Stimulated activated CD4-positive, alpha-beta T cell treated with anti-CD3 and anti-CD28 coated beads, TNF-alpha, amount 100 ng/mL, for 4 hours (primary cell): ENCODE measurements around the gene H3-3A.

Experiments used
- DNase-seq, 3 experiments: peaks; one replicate each; pipeline ENCODE4 v3.0.0-alpha.2; 2020; ENCODE audit warnings: low read depth in 3 of 3

H3-3A gene

GRCh38 chr1:226111098-226111882, 48.8 kb downstream of the H3-3A start:
- no peak for DNase-seq

GRCh38 chr1:226111883-226112261, 49.4 kb downstream of the H3-3A start:
- DNase-seq, result no peak

GRCh38 chr1:226112626-226113025, 50.1 kb downstream of the H3-3A start:
- DNase-seq, result no peak

GRCh38 chr1:226116673-226117072, 54.2 kb downstream of the H3-3A start:
- DNase-seq, result no peak

GRCh38 chr1:226117330-226117729, 54.8 kb downstream of the H3-3A start:
- DNase-seq, result no peak

GRCh38 chr1:226118357-226118756, 55.8 kb downstream of the H3-3A start:
- no peak for DNase-seq

- no peak for DNase-seq
Observed at GRCh38 chr1:226119169-226119568, 56.7 kb downstream of the H3-3A start.

- DNase-seq, result no peak
Observed at GRCh38 chr1:226120398-226120797, 57.9 kb downstream of the H3-3A start.

- peak in 1 of 3 experiments; percentile 23 for DNase-seq
Observed at GRCh38 chr1:226121049-226121586, 58.6 kb downstream of the H3-3A start.
